PC-9 (cell line): ENCODE results near the gene ADCY2.

Source experiments
- EZH2 ChIP-seq: fragments of 200-600 bp; sonication (generic); IDR thresholded peaks from 2 replicates; pipeline ENCODE4 v1.8.0; 2017; ENCODE audit warnings: antibody characterized with exemption, low read depth
- TF ChIP-seq, protein P1 (sequence below): fragments of 200-600 bp; sonication (generic); conservative IDR thresholded peaks from 2 replicates; pipeline ENCODE4 v1.6.1; 2017; ENCODE audit warnings: mixed run types, antibody characterized with exemption, mild to moderate bottlenecking, moderate library complexity

DNA sequence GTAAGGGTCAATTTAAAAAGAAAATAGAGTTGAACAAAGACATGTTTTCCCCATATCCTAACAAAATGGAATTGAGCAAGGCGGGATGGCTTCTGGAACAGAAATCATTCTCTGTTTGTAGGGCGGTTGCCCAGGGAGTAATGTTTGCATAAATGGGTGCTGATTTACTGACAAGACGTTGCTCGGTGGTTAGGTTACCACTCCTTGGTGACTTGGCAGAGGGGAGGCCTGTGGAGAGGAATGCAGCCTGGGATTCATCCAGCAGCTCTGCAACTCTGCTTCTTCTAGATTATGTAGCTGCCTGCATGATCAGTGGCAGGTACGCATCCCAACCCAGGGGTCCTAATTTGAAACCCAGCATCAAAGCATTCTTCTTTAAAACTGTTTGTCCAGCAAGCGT, 254.8 kb downstream of the ADCY2 start:
- TF ChIP-seq, protein P1, sequence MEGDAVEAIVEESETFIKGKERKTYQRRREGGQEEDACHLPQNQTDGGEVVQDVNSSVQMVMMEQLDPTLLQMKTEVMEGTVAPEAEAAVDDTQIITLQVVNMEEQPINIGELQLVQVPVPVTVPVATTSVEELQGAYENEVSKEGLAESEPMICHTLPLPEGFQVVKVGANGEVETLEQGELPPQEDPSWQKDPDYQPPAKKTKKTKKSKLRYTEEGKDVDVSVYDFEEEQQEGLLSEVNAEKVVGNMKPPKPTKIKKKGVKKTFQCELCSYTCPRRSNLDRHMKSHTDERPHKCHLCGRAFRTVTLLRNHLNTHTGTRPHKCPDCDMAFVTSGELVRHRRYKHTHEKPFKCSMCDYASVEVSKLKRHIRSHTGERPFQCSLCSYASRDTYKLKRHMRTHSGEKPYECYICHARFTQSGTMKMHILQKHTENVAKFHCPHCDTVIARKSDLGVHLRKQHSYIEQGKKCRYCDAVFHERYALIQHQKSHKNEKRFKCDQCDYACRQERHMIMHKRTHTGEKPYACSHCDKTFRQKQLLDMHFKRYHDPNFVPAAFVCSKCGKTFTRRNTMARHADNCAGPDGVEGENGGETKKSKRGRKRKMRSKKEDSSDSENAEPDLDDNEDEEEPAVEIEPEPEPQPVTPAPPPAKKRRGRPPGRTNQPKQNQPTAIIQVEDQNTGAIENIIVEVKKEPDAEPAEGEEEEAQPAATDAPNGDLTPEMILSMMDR, result no peak
- TF ChIP-seq EZH2, result no peak
